PFSK-1 (cell line): ENCODE results near the gene LYRM1.

Experiments used
- FOXP2 ChIP-seq: optimal IDR thresholded peaks from 2 replicates; pipeline ENCODE3; 2011; ENCODE audit warnings: borderline replicate concordance, control low read depth, inconsistent platforms; ENCODE audit not compliant: insufficient read depth; ENCODE audit errors: extremely low read length, extremely low read depth
- POLR2AphosphoS5 ChIP-seq: IDR thresholded peaks from 2 replicates; pipeline ENCODE4 v1.6.1; 2012; ENCODE audit warnings: low read depth, mild to moderate bottlenecking, control low read depth, low read length, moderate library complexity
- REST ChIP-seq, 2 experiments: IDR thresholded peaks; 2 replicates each; pipeline versions ENCODE4 v1.6.1 to v1.8.0; 2011 to 2012; ENCODE audit warnings: low read depth in 2 of 2, low read length in 2 of 2, control low read depth in 1 of 2, inconsistent platforms in 1 of 2, mild to moderate bottlenecking in 1 of 2, moderate library complexity in 1 of 2; ENCODE audit not compliant: insufficient read depth in 1 of 2
- SIN3A ChIP-seq: IDR thresholded peaks from 2 replicates; pipeline ENCODE4 v1.6.1; 2012; ENCODE audit warnings: mild to moderate bottlenecking, low read length, moderate library complexity, borderline replicate concordance; ENCODE audit not compliant: insufficient read depth
- TAF1 ChIP-seq: IDR thresholded peaks from 2 replicates; pipeline ENCODE4 v1.6.1; 2012; ENCODE audit warnings: low read length, control low read depth, borderline replicate concordance; ENCODE audit not compliant: insufficient read depth

LYRM1 gene

DNA sequence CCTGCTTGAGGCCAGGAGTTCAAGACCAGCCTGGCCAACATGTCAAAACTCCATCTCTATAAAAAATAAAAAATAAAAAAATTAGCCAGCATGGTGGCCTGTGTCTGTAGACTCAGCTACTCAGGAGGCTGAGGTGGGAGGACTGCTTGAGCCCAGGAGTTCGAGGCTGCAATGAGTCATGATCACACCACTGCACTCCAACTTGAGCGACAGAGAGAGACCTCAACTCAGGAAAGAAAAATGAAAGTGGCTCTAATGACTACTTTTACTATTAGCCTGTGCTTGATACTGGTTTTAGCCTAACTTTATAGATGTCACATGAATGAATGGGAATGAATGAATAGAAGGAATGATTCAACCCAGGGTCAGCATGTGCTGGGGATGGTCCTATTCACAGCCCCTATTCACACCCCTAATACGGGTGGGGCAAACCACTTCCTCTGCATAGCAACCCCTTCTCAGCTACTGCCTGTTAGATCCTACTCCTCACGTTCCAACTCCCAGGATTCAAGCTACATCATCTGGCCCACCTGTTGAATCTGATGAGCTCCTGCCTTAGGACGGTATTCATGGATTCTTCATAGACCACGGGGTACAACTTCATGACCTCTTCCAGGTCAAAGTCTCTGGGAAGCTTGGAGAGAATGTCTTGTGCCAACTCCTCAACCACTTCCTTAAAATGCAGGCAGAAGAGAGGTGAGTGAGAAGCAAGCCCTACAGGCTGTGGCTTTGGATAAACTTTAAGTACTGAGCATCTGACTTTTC, 40.5 kb downstream of the LYRM1 start:
- TF ChIP-seq FOXP2: no peak
- no peak for TF ChIP-seq REST (IDR thresholded peaks at IDR 0.05; ENCODE audit: insufficient read depth in 1 of 2, low read depth in 2 of 2, low read length in 2 of 2)
- no peak for TF ChIP-seq TAF1
- no peak for TF ChIP-seq POLR2AphosphoS5
- no peak for TF ChIP-seq SIN3A

DNA sequence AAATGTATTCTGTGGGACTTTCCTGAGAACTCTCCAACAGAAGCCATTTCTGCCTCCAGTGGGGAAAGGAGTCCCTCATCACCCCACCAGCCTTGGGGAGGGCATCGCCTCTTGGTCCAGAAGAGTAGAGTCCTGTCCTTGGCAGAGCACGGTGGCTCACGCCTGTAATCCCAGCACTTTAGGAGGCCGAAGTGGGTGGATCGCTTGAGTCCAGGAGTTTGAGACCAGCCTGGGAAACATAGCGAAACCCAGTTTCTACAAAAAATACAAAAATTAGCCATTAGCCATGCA, 41.0 kb downstream of the LYRM1 start:
- TF ChIP-seq TAF1 (no peak), FOXP2 (no peak), REST (IDR thresholded peaks at IDR 0.05; ENCODE audit: insufficient read depth in 1 of 2, low read depth in 2 of 2, low read length in 2 of 2) (no peak), POLR2AphosphoS5 (no peak), SIN3A (no peak)

DNA sequence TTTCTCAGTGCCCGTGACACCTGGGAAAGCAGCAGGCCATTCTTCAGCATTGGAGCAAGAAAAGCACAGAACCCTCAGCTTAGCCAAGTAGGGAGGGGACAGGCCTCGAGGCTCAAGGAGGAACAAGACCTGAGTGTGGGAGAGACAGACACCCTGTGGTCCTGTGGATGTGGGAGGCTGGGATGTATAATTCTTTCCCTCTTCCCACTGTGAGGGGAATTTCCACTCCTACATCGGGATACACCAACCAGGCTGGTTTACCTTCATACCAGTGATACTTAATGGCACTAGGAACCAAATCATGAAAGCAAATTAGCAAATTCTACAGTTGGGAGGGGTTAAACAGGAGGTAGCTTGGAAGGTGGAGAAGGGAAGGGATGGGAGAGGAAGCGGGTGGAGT, 41.7 kb downstream of the LYRM1 start:
- TF ChIP-seq SIN3A: no peak

DNA sequence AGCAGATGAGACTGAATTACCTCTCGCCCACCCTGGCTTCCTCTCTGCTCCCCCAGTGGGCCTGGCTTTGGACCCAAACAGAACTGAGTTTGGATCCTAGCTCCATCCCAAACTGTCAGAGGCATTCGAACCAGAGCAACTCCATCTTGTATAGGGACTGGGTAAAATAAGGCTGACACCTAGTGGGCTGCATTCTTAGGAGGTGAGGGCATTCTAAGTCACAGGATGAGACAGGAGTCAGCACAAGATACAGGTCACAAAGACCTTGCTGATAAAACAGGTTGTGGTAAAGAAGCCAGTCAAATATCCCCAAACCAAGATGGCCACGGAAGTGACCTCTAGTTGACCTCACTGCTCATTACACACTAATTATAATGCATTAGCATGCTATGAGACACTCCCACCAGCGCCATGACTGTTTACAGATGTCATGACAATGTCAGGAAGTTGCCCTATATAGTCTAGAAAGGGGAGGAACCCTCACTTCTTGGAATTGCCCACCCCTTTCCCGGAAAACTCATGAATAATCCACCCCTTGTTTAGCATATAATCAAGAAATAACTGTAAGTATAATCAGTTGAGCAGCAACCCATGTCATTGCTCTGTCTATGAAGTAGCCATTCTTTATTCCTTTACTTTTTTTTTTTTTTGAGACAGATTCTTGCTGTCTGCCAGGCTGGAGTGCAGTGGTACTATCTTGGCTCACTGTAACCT, 44.4 kb downstream of the LYRM1 start:
- TF ChIP-seq POLR2AphosphoS5 (no peak), SIN3A (no peak), REST (IDR thresholded peaks at IDR 0.05; ENCODE audit: insufficient read depth in 1 of 2, low read depth in 2 of 2, low read length in 2 of 2) (no peak), TAF1 (no peak), FOXP2 (no peak)

DNA sequence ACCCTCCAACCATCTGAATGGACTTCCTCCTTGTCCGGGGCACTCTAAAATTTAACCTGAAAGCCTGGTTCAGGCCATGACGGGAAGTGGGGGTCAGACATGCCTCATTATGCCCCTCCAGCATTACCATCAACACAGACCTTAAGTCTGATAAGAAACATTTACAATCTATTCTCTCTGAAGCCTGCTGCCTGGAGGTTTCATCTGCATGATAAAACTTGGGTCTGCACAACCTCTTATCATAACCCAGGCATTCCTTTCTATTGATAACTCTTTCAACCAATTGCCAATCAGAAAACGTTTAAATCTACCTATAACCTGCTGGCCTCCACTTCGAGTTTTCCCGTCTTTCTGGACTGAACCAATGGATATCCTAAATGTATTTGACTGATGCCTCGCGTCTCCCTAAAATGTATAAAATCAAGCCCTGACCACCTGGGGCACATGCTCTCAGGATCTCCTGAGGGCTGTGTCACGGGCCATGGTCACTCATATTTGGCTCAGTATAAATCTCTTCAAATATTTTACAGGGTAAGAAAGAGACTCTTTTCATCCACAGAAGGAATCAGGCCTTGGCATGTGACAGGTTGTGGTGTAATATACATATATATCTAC, 45.6 kb downstream of the LYRM1 start:
- TF ChIP-seq TAF1: no peak

GRCh38 chr16:20948444-20948843, 47.9 kb downstream of the LYRM1 start:
- TF ChIP-seq SIN3A (no peak), POLR2AphosphoS5 (no peak), REST (IDR thresholded peaks at IDR 0.05; ENCODE audit: insufficient read depth in 1 of 2, low read depth in 2 of 2, low read length in 2 of 2) (no peak), TAF1 (no peak), FOXP2 (no peak)
